ENCODE data around the gene CGB2.

- TF ChIP-seq REST (IDR thresholded peaks at IDR 0.05; ENCODE audit: borderline replicate concordance) (no peak), MXI1 (conservative IDR thresholded peaks at IDR 0.05; ENCODE audit: poor library complexity, severe bottlenecking) (no peak), EP300 (conservative IDR thresholded peaks at IDR 0.05; ENCODE audit: poor library complexity, severe bottlenecking) (no peak), RAD21 (conservative IDR thresholded peaks at IDR 0.05) (no peak)
- TF ChIP-seq, protein P1, sequence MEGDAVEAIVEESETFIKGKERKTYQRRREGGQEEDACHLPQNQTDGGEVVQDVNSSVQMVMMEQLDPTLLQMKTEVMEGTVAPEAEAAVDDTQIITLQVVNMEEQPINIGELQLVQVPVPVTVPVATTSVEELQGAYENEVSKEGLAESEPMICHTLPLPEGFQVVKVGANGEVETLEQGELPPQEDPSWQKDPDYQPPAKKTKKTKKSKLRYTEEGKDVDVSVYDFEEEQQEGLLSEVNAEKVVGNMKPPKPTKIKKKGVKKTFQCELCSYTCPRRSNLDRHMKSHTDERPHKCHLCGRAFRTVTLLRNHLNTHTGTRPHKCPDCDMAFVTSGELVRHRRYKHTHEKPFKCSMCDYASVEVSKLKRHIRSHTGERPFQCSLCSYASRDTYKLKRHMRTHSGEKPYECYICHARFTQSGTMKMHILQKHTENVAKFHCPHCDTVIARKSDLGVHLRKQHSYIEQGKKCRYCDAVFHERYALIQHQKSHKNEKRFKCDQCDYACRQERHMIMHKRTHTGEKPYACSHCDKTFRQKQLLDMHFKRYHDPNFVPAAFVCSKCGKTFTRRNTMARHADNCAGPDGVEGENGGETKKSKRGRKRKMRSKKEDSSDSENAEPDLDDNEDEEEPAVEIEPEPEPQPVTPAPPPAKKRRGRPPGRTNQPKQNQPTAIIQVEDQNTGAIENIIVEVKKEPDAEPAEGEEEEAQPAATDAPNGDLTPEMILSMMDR (IDR thresholded peaks at IDR 0.05; ENCODE audit: poor library complexity, severe bottlenecking): no peak
Measured at GRCh38 chr19:48991873-48992580, 39.7 kb upstream of the CGB2 start.
